Thyroid gland (tissue), 4 donors: ENCODE data around the gene KCNJ6.

Experiments used
- POLR2A ChIP-seq, 2 donors: fragments of 450-650 bp; IDR thresholded peaks; one replicate each; pipeline ENCODE4 v1.6.1; 2017; ENCODE audit warnings: antibody characterized with exemption in 2 of 2, mild to moderate bottlenecking in 2 of 2, moderate library complexity in 1 of 2
- TF ChIP-seq, protein P1 (sequence below), 6 experiments: fragments of 200-600 bp in 3 of 6; fragments of 450-650 bp in 3 of 6; sonication (generic) in 3 of 6; IDR thresholded peaks; one replicate each; pipeline ENCODE4 v1.5.1; 2016 to 2019; ENCODE audit warnings: antibody characterized with exemption in 6 of 6, mild to moderate bottlenecking in 2 of 6, inconsistent platforms in 1 of 6, moderate library complexity in 1 of 6

DNA sequence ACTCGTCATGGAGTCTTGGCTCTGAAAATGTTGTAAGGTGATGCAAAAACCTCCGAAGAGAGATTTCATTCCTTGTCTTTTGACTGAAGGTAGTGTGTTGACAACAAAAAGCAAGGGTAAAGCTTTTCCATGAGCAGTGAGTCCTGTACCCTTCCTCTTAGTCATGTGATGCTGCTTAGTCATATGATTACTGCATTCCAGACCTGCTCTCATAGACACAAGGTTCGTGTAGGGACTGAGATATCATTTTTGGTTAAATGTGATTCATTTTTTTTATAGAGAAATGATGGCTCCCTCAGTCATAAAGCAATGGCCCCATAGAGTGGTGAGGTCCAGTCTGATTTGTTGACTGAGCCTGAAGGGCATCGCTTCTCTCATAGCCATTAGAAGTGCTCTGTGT is 9.2 kb downstream of the KCNJ6 start:
- TF ChIP-seq, protein P1, sequence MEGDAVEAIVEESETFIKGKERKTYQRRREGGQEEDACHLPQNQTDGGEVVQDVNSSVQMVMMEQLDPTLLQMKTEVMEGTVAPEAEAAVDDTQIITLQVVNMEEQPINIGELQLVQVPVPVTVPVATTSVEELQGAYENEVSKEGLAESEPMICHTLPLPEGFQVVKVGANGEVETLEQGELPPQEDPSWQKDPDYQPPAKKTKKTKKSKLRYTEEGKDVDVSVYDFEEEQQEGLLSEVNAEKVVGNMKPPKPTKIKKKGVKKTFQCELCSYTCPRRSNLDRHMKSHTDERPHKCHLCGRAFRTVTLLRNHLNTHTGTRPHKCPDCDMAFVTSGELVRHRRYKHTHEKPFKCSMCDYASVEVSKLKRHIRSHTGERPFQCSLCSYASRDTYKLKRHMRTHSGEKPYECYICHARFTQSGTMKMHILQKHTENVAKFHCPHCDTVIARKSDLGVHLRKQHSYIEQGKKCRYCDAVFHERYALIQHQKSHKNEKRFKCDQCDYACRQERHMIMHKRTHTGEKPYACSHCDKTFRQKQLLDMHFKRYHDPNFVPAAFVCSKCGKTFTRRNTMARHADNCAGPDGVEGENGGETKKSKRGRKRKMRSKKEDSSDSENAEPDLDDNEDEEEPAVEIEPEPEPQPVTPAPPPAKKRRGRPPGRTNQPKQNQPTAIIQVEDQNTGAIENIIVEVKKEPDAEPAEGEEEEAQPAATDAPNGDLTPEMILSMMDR (IDR thresholded peaks at IDR 0.05): no peak
- TF ChIP-seq POLR2A (IDR thresholded peaks at IDR 0.05): no peak
